Medulla oblongata (tissue), 1 donor: ENCODE data around the gene LRIG1.

Experiments
- DNase-seq: peaks from one replicate; pipeline ENCODE4 v3.0.0-alpha.2; 2015; ENCODE audit errors: extremely low spot score

Gene LRIG1

GRCh38 chr3:66500576-66501482 is at the start of gene LRIG1:
TSS of gene LRIG1 (minus strand) at chr3:66501022. CDS start at chr3:66500407, 615 bp downstream.
- peak; percentile 99 for DNase-seq

GRCh38 chr3:66544619-66545429 is 44.0 kb upstream of the LRIG1 start:
- no peak for DNase-seq

- DNase-seq, result no peak
Measured at GRCh38 chr3:66542153-66542552, 41.3 kb upstream of the LRIG1 start.

- no peak for DNase-seq
Measured at GRCh38 chr3:66539466-66539989, 38.7 kb upstream of the LRIG1 start.

DNA sequence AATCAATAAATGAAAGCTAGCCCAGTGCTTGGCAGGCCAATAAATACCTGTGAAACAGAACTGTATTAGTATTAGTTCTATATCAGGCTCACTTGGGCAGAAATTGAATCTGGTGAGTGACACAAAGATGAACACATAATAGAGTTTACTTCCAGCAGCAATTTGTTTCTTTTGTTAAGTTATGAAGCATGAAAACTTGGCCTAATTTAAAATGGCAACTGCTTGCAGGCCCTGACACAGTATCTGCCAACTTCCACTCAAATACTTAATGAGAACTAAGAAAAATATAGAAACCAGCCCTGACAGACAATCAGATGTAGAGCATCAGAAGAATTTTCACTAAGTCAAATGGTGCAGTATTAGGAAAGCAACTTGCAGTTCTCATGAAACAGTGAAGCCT is 37.6 kb upstream of the LRIG1 start:
- peak; percentile 20 for DNase-seq

GRCh38 chr3:66537735-66538134 is 36.9 kb upstream of the LRIG1 start:
- peak; percentile 19 for DNase-seq

GRCh38 chr3:66536791-66537190 is 36.0 kb upstream of the LRIG1 start:
- DNase-seq, result no peak

GRCh38 chr3:66534304-66534845 is 33.6 kb upstream of the LRIG1 start:
- DNase-seq, result no peak

GRCh38 chr3:66532613-66533012 is 31.8 kb upstream of the LRIG1 start:
- DNase-seq, result no peak

- DNase-seq, result no peak
Measured at GRCh38 chr3:66532160-66532587, 31.4 kb upstream of the LRIG1 start.

DNA sequence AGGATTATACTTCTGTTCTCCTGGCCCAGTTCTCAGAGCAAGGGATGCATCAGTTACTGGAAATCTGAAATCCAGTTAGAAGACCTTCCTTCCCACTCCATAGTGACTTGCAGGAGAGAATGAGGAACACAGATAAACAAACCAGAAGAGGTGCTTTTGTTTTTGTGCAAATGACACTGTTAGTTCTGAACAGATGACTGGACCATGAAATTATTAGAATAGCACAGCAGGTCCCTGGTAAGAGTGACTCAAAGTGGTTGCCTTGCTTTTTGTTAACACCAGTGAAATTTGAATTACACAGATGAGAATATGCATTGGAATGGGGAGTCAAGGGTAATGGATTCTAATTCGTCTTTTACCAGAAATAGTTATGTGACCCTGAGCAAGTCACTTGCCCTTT is 30.4 kb upstream of the LRIG1 start:
- DNase-seq, result no peak

GRCh38 chr3:66527246-66527645 is 26.4 kb upstream of the LRIG1 start:
- no peak for DNase-seq

GRCh38 chr3:66525771-66526170 is 24.9 kb upstream of the LRIG1 start:
- DNase-seq, result no peak

DNA sequence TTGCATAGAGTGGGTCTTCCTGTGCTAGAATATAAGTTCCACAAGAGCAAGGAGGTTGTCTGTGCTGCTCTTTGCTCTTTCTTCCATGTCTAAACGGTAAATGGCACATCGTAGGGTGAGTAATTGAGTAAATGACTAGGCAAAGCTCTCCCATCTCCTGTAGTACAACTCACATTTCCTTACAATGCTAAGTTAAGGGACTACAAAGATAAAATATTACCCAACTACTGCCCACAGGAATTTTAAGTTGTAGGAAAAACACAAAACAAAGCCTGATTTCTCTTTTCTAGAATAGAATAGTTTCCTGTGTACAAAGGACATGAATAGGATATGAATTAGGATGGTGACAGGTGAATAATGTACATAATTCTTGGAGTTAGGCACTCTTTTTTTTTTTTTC is 19.9 kb upstream of the LRIG1 start:
- DNase-seq, result no peak

DNA sequence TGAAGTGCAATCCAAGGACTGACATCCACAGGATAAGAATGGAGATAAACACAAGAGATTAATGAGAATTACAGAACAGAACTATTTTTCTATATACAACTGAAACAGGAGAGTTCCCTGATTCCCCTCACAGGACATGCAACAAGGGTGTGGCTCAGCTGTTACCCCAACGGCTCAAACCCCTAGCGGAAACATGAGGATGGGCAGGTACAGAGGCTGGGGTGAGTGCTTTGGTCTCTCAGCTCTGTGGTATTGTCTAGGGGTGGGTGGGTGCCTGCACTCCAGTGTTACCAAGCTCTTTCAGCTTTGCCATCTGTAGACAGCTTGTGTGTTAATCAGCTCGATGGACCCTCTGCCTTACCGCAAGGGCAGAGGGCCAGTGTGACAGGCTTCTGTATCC is 17.8 kb upstream of the LRIG1 start:
- no peak for DNase-seq

DNA sequence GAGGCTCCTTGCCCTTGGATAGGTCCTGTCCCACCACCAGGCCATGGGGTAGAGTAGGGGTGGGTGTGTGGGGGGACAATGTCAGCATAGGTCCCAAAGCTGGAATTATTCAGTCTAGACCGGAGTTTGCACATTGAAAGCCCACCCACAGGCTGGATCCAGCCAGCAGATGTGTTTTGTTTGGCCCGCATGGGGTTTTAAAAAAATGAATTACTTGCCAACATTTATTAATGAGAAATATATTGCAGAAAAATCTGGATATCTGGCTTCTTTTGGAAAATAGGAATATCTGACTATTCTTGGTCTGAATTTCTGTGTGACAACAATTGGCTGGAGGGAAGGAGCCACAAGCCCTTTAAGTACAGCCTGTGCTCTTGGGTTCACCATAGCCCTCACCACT is 17.3 kb upstream of the LRIG1 start:
- DNase-seq, result no peak

DNA sequence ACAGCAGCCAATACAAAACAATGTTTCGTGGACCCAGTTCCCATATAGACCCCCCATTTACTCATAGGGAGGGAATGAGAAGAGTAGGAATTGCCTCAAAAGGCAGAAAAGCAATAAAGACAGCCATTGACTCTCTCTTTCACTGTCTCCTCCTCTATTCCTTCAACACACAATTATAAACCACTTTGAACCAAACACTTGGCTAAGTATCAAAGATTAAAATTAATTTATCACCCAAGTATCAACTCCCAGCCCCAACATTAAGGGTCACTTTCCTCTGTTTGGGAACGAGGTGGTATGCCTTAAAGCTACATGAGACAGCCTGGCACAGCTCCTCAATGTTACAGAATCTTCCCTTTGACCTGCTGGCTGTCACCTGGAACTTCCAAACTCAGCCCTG is 16.4 kb upstream of the LRIG1 start:
- DNase-seq, result no peak

GRCh38 chr3:66508461-66508860 is 7.6 kb upstream of the LRIG1 start:
- no peak for DNase-seq

GRCh38 chr3:66507423-66508260 is 6.8 kb upstream of the LRIG1 start:
- DNase-seq, result no peak

DNA sequence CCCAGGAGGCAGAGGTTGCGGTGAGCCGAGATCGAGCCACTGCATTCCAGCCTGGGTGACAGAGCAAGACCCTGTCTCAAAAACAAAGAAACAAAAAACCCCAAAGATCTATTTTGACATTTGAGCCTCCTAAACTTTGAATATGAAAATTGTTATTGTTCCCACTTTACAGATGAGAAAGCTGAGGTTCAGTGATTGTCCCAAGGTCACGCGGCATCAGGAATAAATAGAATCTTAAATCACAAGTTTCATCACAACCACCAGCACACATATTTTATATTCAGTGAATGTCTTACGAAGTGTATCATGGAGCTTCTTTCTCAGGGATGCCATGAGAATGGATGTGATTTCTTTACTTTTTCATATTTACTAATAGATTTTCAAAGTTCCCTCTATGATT is 5.3 kb upstream of the LRIG1 start:
- no peak for DNase-seq
